ENCODE measurements around the gene FAM50B.

The FAM50B gene

DNA sequence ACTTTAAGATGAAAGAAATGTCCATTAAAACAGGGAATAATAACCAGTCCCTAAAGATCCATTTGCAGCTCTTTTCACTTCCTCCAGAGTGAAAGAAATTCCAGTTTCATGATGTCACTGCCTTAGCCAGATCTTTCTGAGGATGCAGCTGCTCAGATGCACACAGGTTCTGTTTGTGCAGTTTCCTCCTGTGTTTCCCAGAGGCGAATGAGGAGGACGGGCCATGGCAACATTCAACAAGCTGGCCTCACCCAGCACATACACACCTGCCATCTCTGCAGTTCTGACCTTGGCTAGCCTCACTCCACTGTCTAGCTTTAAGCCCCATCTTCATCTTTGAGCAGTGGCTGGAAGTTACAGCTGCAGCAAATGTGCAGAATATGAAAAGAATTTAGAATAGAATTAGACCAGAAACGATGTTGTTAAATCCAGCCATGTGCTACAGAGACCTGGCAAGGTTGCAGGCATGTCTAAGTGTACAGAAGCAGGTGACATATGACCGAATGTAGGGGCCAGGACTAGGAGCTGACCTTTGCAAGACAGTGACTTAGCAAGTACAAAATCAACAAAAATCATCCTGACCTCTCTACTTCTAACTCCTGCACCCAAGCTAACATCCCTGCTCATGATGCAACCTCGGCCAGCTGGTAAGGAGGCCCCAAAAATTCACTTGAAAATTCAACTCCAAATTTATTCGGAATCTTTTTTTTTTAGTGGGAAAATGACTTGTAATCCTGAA is 35.0 kb downstream of the FAM50B start:
- TF ChIP-seq, protein P1, sequence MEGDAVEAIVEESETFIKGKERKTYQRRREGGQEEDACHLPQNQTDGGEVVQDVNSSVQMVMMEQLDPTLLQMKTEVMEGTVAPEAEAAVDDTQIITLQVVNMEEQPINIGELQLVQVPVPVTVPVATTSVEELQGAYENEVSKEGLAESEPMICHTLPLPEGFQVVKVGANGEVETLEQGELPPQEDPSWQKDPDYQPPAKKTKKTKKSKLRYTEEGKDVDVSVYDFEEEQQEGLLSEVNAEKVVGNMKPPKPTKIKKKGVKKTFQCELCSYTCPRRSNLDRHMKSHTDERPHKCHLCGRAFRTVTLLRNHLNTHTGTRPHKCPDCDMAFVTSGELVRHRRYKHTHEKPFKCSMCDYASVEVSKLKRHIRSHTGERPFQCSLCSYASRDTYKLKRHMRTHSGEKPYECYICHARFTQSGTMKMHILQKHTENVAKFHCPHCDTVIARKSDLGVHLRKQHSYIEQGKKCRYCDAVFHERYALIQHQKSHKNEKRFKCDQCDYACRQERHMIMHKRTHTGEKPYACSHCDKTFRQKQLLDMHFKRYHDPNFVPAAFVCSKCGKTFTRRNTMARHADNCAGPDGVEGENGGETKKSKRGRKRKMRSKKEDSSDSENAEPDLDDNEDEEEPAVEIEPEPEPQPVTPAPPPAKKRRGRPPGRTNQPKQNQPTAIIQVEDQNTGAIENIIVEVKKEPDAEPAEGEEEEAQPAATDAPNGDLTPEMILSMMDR (IDR thresholded peaks at IDR 0.05; ENCODE audit: low read depth, low read length, missing control alignments): no peak
- DNase-seq (ENCODE audit: extremely low read depth, low read depth): peak; percentile 62
- H3K4me3 ChIP-seq (replicated peaks; ENCODE audit: low read depth, low read length): no peak overlapping the region

DNA sequence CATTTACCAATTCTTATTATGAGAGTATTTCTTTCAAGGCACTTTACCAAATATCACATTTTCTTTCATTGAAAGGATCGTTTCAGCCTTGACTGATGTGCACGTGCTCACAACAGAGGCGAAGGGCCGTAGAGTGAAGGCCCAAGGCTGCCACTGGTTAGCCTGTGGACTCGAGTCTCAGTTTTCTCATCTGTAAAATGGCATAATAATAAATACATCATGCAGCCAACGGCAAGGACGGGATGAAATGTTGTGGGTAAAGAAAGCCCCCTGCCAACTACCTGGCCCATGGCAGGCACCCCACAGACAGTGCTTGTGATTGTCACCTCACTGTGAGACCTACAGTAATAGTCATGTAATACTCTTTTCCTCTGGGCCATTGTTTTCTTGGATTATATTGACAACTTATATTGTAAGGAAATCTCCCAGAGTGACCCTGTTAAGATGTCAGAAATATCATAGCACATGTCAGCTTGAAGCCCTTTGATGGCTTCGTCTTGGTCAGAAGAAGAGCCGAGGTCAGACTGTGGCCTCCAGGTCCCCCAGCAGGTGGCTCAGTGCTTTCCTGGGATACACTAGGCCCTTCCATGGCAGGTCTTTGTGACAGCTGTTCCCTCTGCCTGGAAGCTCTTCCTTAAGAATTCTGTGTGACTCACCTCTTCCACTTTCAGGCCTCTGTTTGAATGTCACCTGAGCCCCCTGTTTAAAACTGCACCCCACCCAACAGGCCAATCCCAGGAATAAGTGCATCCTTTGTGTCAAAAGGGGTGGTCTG is 36.3 kb downstream of the FAM50B start:
- DNase-seq (ENCODE audit: extremely low read depth, low read depth): no peak
- TF ChIP-seq, protein P1 (IDR thresholded peaks at IDR 0.05; ENCODE audit: low read depth, low read length, missing control alignments): peak; percentile 46
- H3K4me3 ChIP-seq (replicated peaks; ENCODE audit: low read depth, low read length): no peak overlapping the region

DNA sequence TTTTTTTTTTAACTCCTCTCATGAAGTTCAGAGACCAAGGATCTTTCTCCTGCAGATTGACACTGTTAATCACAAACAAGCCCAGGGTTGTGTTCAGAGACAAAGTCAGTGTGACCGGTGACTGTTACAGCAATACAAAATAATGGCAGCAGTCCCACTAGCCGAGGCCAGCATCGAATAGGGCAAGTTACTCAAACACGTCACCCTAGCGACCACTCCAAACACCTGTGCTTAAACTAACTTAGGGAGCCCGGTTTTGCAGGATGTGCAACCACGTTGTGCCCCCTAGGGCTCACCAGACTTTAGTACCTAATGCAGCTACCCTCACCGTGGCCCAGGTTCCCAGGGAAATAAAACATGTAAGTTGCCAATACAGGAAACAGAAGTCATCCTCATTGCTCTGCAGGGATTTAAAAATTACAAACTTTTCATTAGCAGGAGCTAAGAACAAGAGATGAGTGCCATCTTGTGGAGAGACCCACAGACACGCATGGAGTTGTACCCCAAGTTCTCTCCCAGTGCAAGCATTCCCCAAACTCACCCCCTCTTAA is 38.1 kb downstream of the FAM50B start:
- TF ChIP-seq, protein P1 (IDR thresholded peaks at IDR 0.05; ENCODE audit: low read depth, low read length, missing control alignments): peak; percentile 48
- no peak for DNase-seq (ENCODE audit: extremely low read depth, low read depth)
- no peak overlapping the region for H3K4me3 ChIP-seq (replicated peaks; ENCODE audit: low read depth, low read length)

DNA sequence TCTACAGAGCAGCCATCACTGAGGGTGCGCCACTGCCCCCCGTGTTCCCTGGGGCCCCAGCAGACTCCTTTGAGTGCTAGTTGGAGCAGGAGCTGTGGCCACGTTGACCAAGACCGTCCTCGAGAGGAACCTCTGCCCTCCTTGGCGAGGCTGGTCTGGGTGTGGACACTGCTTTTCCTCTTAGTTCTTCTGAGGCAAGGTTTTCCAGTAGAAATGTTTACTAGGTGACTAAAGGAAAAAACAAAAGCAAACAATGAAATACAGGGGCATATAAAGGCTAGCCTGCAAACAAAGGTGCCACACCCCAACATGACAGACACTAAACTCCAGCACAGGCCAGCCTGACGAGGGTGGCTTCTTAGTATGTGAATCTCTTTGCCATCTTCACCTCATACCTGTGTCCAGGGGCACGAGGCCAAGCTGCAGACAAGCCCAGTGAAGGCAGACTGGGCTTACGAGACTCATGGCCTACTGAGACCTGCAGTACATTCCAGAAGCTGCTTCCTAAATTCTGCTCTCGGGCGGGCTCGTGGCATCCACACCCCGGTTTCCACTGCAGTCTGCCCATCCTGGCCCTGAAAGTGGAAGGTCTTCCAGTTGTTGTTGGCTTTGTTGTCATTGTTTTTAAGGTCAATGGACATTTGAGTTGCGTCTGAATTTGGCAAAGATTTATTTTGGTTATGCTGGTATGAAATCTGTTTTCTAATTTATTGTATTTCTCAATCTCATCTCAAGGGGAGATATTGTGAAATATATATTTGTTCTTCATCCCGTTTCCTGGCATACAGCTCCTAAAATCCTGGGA is 39.2 kb downstream of the FAM50B start:
- TF ChIP-seq, protein P1 (IDR thresholded peaks at IDR 0.05; ENCODE audit: low read depth, low read length, missing control alignments): no peak
- H3K4me3 ChIP-seq (replicated peaks; ENCODE audit: low read depth, low read length): no peak overlapping the region
- DNase-seq (ENCODE audit: extremely low read depth, low read depth): no peak

DNA sequence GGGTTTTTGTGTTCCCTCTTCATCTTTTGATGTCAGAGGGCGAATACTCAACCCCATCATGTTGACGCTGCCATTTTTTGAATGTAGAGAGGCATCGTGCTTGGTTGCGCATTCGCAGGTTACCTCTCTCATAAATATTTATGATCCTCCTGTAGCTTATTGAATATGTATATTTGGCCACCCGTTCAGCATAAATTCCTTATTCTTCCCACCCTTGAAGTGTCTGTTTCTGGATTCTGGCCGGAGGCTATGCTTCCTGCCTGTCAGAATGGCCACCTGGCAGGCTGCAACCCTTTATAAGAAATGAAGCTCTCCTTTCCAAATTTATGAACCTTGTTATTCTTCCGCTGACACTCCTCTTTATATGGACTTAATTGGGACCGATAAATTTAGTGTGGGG is 40.9 kb downstream of the FAM50B start:
- no peak for DNase-seq (ENCODE audit: extremely low read depth, low read depth)
- TF ChIP-seq, protein P1 (IDR thresholded peaks at IDR 0.05; ENCODE audit: low read depth, low read length, missing control alignments): no peak
- no peak overlapping the region for H3K4me3 ChIP-seq (replicated peaks; ENCODE audit: low read depth, low read length)

DNA sequence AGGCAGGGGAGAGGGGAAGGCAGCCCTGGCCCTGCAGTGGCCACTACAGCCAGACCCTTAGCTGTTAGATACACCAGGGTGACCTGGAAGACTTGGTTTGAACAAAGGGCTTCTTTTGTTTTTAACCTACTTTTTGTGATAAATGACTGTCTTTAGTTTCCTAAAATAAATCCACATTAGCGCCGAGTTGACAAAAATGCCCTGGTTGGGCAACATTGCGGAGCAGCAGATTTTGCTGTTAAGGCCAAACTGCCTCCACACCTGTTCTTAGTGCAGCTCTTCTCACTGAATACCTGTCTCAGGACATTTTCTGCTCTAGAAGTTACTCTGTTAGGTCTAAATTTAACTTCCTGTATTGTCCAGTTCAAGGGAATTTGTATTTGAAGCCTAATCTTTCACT is 42.7 kb downstream of the FAM50B start:
- DNase-seq (ENCODE audit: extremely low read depth, low read depth): no peak
- TF ChIP-seq, protein P1 (IDR thresholded peaks at IDR 0.05; ENCODE audit: low read depth, low read length, missing control alignments): no peak
- H3K4me3 ChIP-seq (replicated peaks; ENCODE audit: low read depth, low read length): no peak overlapping the region
